NT2/D1 (cell line): ENCODE measurements around the gene IGSF9B.

ENCODE experiments used
- DNase-seq: peaks from one replicate; pipeline ENCODE4 v3.0.0-alpha.2; 2011; ENCODE audit warnings: low read depth, low spot score
- H3K27me3 ChIP-seq: 2 replicates; pipeline ENCODE4 v1.6.0; 2011; ENCODE audit warnings: mild to moderate bottlenecking; ENCODE audit not compliant: insufficient read length, insufficient read depth
- H3K36me3 ChIP-seq: 2 replicates; pipeline ENCODE4 v1.6.1; 2011; ENCODE audit warnings: mild to moderate bottlenecking, low read length, mixed read lengths; ENCODE audit not compliant: insufficient read depth, insufficient read length
- H3K4me1 ChIP-seq: 2 replicates; pipeline ENCODE4 v1.5.1; 2011; ENCODE audit not compliant: insufficient read depth, insufficient read length
- H3K4me3 ChIP-seq: 2 replicates; pipeline ENCODE4 v1.5.1; 2011; ENCODE audit warnings: low read depth; ENCODE audit not compliant: insufficient read length
- H3K9ac ChIP-seq: 2 replicates; pipeline ENCODE4 v1.6.0; 2011; ENCODE audit warnings: low read depth; ENCODE audit not compliant: insufficient read length
- H3K9me3 ChIP-seq: 2 replicates; pipeline ENCODE4 v1.5.1; 2011; ENCODE audit warnings: mild to moderate bottlenecking, low read length; ENCODE audit not compliant: insufficient read depth
- SUZ12 ChIP-seq: IDR thresholded peaks from 2 replicates; pipeline ENCODE4 v1.6.1; 2011; ENCODE audit not compliant: insufficient read length, insufficient read depth; ENCODE audit errors: extremely low read depth
- YY1 ChIP-seq: IDR thresholded peaks from 2 replicates; pipeline ENCODE4 v1.6.1; 2011; ENCODE audit not compliant: insufficient read length, insufficient read depth
- ZNF274 ChIP-seq: IDR thresholded peaks from 2 replicates; pipeline ENCODE4 v1.6.1; 2011; ENCODE audit warnings: mild to moderate bottlenecking, low read depth, low read length

Gene IGSF9B

DNA sequence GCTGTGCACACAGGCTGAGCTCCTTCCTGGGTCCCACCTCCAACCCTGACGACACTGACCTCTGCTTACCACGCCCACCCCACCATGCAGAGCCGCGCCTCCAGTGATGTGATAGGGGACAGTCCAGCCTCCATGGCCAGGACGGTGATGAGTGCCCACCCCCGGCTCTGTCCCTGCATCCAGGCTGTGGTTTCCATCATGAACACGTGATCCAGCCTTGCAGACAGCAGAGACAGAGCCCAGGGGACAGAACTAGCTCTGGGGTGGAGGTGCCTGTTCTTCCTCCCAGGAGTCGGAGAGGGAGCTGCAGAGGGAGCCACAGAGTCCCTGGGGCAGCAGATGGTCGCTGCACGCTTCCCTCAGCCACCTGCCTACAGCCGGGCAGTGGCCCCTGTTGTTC is 42.6 kb upstream of the IGSF9B start:
- no peaks in the 10 kb centered on the region for H3K9me3 ChIP-seq
- no peak overlapping the region for H3K4me3 ChIP-seq
- DNase-seq: no peak
- no peaks in the 10 kb centered on the region for H3K36me3 ChIP-seq
- TF ChIP-seq YY1 (no peak), SUZ12 (no peak), ZNF274 (no peak)
- H3K9ac ChIP-seq: no peak overlapping the region
- H3K4me1 ChIP-seq: no peaks in the 10 kb centered on the region
- H3K27me3 ChIP-seq: no peaks in the 10 kb centered on the region

DNA sequence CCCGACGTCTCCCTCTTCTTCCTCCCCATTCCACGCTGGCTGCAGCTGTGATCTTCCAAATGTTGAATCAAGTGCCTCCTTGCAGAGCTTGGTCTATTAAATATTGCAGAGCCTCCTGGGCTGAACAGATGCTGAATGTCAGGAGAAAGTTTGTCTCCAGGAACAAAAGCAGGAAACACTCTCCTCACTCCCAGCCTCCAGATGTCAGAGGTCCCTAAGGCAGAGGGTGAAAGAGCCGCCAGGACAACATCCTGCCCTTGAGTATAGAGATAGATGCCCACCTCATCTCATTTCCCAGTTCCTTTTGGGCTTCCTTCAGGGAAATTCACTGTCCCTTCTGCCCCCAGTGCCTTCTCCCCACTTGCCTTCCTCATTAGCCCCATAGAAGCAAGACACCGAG is 40.8 kb upstream of the IGSF9B start:
- Histone ChIP-seq H3K9ac (no peak overlapping the region), H3K27me3 (no peaks in the 10 kb centered on the region), H3K4me3 (no peak overlapping the region), H3K9me3 (no peaks in the 10 kb centered on the region), H3K36me3 (no peaks in the 10 kb centered on the region), H3K4me1 (no peaks in the 10 kb centered on the region)
- TF ChIP-seq YY1 (no peak), ZNF274 (no peak), SUZ12 (no peak)
- no peak for DNase-seq

DNA sequence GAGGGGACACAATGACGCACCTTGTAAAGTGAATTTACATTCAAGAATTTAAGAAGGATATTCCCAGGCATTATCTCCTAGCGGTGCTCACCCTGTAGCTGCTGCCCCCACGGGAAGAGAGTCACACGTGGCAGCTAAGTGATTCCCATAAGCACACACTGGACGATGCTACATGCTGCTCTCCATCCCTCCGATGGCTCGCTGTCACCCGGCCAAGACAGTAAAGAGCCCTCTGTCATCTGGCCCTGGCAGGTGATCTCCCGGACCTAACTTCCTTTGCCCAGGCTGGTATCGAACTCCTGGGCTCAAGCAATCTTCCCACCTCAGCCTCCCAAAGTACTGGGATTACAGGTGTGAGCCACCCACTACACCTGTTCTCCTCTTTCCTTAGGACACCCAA is 39.9 kb upstream of the IGSF9B start:
- Histone ChIP-seq H3K36me3 (no peaks in the 10 kb centered on the region), H3K4me3 (no peak overlapping the region), H3K9me3 (no peaks in the 10 kb centered on the region), H3K4me1 (no peaks in the 10 kb centered on the region), H3K27me3 (no peaks in the 10 kb centered on the region), H3K9ac (no peak overlapping the region)
- DNase-seq: no peak
- no peak for TF ChIP-seq ZNF274
- no peak for TF ChIP-seq SUZ12
- no peak for TF ChIP-seq YY1

DNA sequence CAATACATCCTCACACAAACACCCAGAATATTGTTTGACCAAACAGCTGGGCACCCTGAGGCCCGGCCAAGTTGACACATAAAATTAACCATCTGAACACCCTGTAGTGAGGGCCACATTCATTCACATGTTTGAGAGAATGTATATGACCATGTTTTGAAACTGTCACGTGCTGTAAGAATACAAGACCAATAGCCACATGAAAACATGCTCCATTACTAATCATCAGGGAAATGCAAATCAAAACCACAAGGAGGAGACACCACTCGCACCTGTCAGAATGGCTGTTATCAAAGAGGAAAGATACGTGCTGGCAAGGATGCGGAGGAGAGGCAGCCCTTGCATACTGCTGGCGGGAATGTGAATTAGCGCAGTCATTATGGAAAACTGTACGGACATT is 38.3 kb upstream of the IGSF9B start:
- Histone ChIP-seq H3K4me1 (peaks cover 4% of the 10 kb centered on the region), H3K27me3 (no peaks in the 10 kb centered on the region), H3K4me3 (no peak overlapping the region), H3K9ac (no peak overlapping the region), H3K9me3 (no peaks in the 10 kb centered on the region), H3K36me3 (no peaks in the 10 kb centered on the region)
- TF ChIP-seq YY1 (no peak), SUZ12 (no peak), ZNF274 (no peak)
- no peak for DNase-seq

DNA sequence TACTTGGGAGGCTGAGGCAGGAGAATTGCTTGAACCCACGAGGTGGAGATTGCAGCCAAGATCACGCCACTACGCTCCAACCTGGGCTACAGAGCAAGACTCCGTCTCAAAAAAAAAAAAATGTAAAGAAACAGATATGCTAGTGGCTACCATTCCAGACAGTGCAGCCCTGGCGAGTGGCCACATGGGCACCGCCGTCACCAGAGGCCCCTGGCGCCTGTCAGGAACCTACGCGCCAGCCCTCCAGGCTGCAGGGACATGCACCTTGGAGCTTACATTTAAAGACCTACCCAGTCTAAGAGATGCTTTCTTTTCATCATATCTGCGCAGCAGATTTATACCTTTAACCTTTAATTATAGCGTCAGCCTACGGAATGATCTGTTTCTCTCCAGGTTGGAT is 37.2 kb upstream of the IGSF9B start:
- DNase-seq: no peak
- peaks cover 4% of the 10 kb centered on the region for H3K4me1 ChIP-seq
- H3K36me3 ChIP-seq: no peaks in the 10 kb centered on the region
- no peaks in the 10 kb centered on the region for H3K9me3 ChIP-seq
- H3K27me3 ChIP-seq: no peaks in the 10 kb centered on the region
- H3K4me3 ChIP-seq: no peak overlapping the region
- no peak overlapping the region for H3K9ac ChIP-seq
- TF ChIP-seq SUZ12 (no peak), ZNF274 (no peak), YY1 (no peak)

DNA sequence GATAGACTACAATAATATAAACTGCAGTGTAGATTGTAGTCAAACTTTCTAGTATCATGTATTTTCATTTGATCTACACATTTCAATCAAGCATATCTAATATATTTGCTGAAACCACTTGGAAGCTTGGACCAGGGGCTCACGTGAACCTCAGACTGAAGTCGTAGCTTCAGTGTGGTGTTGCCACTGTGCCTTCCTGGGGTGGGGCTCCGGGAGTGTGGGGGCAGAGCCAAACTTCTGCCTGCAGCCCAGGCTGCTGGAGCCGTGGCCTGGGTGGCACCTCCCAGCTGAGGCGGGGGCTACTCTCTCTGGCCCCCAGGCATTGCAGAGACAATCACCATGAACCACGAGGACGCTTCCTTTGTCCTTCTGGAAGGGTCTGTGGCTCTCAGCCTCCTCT is 36.3 kb upstream of the IGSF9B start:
- Histone ChIP-seq H3K9ac (no peak overlapping the region), H3K4me1 (peaks cover 4% of the 10 kb centered on the region), H3K27me3 (no peaks in the 10 kb centered on the region), H3K36me3 (no peaks in the 10 kb centered on the region), H3K4me3 (no peak overlapping the region), H3K9me3 (no peaks in the 10 kb centered on the region)
- DNase-seq: no peak
- TF ChIP-seq ZNF274 (no peak), YY1 (no peak), SUZ12 (no peak)

DNA sequence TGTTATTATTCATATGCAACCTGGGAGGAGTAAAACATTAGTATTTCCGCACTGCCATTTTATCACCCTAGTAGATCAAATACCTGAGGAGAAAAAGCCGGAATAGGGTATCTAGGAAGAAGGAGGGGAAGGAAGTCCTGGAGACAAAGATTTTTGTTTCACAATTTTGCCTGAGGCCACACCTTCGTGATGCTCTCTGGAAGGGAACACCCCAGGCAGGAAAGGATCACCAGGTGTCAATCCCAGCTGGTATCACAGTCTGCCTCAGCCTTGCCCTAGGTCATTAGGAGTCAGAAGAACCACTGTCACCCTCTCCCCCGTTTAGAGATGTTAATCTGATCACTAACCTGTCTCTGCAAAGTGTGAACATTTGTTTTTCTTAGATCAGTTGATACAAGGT is 35.4 kb upstream of the IGSF9B start:
- Histone ChIP-seq H3K9me3 (no peaks in the 10 kb centered on the region), H3K36me3 (no peaks in the 10 kb centered on the region), H3K9ac (no peak overlapping the region), H3K4me3 (no peak overlapping the region), H3K27me3 (no peaks in the 10 kb centered on the region), H3K4me1 (peaks cover 4% of the 10 kb centered on the region)
- no peak for DNase-seq
- TF ChIP-seq ZNF274 (no peak), SUZ12 (no peak), YY1 (no peak)

DNA sequence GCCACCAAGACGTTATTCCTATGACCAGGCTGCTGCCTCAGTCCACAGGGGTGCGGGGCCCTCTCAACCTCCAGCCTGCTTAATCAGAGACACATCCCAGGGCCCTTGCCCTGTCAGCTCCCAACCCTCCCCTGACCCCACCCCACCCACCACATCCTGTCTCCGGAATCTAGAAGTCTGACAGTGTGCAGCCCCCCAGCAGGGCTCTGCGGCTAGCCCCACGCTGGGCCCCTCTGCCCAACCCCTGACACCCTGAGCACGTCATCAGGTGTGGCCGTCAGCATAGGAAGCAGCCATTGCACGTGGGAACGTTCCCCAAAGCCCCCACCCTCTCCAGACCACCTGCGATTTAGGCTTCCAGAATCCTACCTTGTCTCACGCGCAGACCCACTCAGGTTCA is 34.3 kb upstream of the IGSF9B start:
- no peaks in the 10 kb centered on the region for H3K9me3 ChIP-seq
- H3K4me3 ChIP-seq: no peak overlapping the region
- H3K27me3 ChIP-seq: no peaks in the 10 kb centered on the region
- H3K4me1 ChIP-seq: peaks cover 4% of the 10 kb centered on the region
- DNase-seq: no peak
- TF ChIP-seq SUZ12 (no peak), ZNF274 (no peak), YY1 (no peak)
- no peaks in the 10 kb centered on the region for H3K36me3 ChIP-seq
- H3K9ac ChIP-seq: no peak overlapping the region

DNA sequence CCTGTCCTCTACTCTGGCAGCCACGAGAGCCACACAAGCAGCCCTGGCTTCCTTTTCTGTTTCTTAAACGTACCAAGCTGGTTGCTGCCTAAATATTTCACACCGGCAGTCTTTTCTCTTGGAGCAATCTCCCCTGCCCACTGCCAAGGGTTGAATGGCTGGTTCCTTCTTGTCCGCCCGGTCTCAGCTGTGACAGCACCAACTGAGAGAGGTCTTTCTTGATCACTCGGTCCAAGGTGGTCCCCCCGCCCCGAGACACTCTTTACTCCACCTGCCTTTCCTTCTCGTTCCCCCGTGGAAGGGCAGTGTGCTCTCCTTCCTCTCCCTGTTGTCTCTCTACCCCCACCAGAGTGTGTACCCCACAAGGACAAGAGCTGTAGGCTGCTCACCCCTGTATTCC is 33.7 kb upstream of the IGSF9B start:
- Histone ChIP-seq H3K4me3 (no peak overlapping the region), H3K27me3 (no peaks in the 10 kb centered on the region), H3K4me1 (peaks cover 4% of the 10 kb centered on the region), H3K36me3 (no peaks in the 10 kb centered on the region), H3K9me3 (no peaks in the 10 kb centered on the region), H3K9ac (no peak overlapping the region)
- TF ChIP-seq SUZ12 (no peak), YY1 (no peak), ZNF274 (no peak)
- DNase-seq: no peak
